HG03103 (cell line): ENCODE measurements around the gene PIP4K2C.
"Not testable (repeated sequence)": the region's sequence is repeated elsewhere in the genome, so short reads cannot be mapped to it uniquely, and the experiment has no call there.

Experiments
- ATAC-seq: cut with Tn5 transposase; IDR thresholded peaks from one replicate; pipeline ENCODE4 v1.9.1; 2021; ENCODE audit warnings: low read depth; ENCODE audit not compliant: unreplicated experiment

PIP4K2C gene

DNA sequence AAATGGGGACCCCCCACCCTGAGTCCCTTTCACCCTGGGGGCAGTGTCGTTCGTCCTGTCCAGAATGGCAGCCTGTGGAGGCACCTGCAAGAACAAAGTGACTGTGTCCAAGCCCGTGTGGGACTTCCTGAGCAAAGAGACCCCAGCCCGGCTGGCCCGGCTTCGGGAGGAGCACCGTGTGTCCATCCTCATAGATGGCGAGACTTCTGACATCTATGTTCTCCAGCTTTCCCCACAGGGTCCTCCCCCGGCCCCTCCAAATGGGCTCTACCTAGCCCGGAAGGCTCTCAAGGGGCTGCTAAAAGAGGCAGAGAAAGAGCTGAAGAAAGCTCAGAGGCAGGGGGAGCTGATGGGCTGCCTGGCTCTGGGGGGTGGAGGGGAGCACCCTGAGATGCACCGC is 15.8 kb downstream of the PIP4K2C start:
- no peak for ATAC-seq

DNA sequence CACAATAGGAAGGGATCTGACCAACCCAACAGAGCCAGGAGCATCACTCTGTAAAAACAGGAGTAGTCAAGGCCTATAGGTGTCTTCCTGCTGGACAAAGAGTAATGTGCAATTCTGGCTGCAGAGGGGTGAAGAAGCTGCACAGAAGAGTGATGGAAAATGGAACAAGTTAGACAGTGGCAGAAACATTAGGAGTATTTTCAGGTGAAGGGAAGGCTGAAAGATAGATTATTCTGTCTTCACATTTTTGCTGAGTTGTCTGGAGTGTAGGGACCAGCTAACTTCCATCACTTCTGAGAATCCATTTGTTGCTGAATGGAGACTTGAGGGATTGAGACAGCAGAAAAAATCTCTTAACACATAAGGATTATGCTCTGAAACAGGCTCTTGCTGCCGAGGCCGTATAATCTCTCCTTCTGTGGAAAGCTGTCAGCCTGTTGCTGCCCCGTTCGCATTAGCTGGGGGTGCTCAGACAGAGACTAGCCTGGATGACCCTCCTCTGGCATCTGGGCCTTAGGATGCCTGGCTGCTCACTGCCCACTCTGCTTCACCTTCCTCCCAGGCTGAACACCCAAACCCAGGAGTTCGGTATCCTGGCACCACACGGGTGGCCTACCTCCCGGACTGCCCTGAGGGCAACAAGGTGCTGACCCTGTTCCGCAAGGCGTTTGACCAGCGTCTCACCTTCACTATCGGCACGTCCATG is 17.1 kb downstream of the PIP4K2C start:
- no peak for ATAC-seq

DNA sequence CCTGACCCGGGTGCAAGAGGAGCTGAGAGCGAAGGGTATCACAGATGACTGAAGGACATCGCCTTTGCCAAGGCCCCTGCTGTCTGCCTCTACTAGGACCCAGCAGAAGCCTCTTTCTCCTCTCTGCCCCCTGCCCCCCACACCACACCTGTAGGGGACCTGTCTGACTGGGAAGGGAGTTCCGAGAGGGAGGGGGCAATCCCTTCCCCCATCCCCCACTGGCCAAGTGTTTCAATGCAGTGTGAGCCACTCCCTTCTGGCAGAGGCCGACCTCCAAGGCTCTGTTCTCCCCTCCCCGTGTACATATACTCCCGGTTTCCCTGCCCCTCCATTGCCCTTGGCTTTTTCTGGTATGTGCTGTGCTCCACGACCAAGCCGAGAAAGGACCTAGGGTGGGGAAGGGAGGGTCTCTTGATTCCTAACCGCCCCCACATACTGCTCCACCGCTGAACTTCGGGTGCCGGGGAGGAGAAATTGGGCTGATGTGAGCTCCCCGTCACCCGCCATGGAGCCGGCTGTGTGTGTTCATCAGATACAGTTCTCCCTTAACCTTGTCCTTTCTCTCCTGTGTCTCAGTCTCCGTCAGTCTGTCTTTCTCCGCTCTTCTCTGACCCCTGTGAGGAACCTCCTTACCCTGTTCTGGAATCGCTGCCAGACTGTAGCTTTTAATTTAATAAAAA is 18.2 kb downstream of the PIP4K2C start:
- ATAC-seq, result no peak

DNA sequence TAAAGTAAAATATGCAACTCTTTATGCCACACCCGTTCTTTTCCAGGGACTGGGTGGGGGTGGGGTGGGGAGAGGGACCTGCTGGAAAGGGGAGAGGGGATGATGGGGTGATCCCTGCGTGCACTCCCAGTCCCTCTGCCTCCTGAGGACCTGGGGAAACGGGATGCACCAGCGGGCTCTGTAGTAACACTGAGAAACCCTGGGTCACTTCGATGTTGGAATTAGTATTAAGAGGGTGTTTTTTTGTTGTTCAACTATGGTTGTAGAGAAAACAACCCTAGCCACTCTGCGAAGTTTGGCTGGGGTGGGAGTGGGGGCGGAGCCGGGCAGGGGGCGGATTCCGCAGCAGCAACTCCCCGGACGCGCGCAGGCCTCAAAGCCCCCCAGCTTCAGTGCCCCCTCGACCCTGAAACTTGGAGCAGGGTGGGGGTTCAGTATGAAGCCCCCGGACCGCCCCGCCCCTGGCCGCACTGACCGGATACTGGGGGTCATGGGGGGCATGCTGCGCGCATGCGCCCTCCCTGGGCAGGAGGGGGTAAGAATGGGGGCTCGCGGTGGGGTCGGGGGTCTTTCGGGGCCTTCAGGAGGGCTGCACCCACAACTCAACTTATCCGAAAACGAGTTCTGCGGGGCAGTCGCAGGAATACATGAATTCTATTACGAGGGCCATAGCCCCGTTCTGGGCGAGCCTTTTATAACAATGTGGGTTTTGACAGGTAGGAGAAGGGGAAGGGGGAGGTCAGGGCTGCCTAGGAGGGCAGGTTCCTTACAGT is 19.0 kb downstream of the PIP4K2C start:
- no peak for ATAC-seq

DNA sequence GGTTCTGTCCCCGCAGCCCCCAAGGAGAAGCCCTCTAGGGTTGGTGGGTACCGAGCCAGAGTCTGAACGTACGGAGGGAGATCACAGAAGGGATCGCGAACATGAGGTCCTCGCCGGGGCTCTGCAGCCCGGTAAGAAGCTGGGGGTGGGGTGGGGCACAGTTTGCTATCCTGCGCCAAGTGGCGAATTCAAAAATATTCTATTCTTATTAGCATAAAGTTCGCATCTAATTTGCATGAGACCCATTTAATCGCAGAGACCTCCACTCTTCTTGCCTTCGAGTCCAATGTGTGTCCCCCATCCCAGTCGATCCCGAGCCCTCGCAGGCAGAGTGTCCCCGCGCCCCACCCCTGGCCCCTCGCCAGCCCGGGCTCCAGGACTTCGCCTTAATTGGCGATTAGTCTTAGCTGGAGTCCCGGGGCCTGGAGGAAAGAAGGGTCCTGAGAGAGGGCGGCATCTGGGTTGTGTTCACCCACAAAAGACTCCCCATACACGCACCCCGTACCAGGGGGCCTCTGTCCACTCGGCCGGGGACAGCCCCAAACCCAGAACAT is 19.6 kb downstream of the PIP4K2C start:
- ATAC-seq, result no peak

DNA sequence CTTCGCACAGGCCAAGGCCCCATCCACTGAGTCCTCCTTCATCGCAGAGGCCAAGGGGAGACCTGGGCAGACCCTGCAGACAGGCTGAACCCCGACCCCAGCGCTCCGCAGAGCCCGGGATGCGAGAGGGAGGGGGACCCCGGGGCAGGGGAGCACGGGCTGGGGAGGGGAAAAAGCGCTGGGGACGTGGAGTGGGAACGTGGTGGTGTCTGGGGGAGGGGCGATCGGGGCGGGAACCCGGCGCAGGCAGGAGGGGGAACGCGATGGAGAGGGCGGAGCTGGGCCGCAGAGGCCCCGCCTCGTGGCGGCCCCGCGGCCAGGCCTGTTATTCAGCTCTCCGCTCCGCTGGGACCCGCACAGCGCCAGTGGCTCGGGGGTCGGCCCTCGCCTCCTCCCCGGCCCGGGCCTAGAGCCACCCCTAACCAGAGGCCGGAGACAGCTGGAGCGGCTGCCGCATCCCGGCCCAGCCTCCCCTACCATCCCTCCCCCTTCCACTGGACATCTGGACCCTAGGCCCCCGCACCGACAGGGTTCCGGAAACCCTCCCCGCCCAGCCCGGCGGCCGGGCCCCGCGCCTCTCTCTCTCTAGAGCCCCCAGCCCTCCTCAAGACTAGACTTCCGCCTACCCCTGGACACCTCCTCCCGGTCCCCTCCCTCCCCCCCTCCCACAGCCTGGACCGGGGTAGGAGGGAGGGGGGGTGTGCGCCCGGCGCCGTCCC is 20.3 kb downstream of the PIP4K2C start, which contains the start of gene ARHGEF25:
TSS of gene ARHGEF25 (plus strand) at position 328 of the 719 bp plus-strand sequence. CDS start 460 bp downstream, outside the sequence.
- no peak for ATAC-seq

DNA sequence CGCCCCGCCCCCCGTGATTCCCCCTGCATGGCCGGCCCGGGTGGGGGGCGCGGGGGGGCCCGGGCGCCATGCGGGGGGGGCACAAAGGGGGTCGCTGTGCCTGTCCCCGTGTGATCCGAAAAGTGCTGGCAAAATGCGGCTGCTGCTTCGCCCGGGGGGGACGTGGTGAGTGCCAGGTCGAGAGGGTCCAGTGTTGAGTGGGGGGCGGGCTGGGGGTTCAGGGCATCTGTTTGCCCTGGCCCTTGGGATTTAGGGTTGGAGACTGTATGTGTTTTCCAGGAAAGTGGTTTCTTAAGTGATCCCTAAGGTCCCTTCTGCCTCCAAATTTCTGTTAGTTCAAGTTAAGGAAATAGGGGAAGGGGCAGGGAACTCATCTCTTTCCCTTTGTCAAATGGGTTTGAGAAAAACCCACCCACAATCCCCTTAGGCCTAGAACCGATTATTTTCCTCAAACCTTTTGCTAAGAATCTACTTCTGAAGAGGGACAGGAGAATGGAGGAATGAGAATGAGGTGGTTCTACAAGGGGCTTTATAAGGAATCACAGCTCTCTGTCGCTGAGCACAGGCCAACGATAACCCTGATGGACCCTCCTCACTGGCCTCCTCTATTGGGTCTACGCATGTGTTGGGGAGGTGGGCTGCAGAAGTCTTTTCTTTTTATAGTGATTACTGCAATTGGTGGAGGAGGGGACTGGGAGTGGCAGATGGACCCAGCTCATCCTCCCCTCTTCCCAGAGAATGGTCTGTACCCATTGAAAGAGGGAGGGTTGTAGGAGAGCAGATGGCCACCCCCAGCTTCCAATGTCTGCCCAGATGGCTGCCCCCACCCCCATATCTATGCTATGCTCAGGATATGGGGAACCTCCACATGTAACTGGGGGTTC is 21.1 kb downstream of the PIP4K2C start:
- ATAC-seq, result no peak

DNA sequence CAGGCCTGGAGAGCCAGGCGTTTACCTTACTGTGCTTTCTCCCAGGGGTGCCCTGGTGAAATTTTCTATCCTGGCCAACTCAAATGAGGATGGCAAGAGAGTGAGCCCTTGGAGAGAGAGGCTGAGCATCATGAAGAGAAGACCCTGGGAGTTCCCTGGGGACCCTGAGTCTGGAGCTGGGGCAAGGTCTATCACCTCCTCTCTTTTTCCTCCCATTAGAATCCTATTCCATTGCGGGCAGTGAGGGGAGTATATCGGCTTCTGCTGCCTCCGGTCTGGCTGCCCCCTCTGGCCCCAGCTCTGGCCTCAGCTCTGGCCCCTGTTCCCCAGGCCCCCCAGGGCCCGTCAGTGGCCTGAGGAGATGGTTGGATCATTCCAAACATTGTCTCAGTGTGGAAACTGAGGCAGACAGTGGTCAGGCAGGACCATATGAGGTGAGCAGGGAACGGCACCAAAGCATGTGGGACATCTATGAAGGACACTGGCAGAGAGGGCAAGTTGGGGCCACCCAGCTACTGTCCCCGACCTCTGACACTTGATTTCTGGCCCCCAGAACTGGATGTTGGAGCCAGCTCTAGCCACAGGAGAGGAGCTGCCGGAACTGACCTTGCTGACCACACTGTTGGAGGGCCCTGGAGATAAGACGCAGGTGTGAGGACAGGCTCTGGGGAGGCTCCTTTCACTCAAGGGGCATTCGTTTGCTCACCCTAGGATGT is 21.9 kb downstream of the PIP4K2C start:
- ATAC-seq, result no peak

DNA sequence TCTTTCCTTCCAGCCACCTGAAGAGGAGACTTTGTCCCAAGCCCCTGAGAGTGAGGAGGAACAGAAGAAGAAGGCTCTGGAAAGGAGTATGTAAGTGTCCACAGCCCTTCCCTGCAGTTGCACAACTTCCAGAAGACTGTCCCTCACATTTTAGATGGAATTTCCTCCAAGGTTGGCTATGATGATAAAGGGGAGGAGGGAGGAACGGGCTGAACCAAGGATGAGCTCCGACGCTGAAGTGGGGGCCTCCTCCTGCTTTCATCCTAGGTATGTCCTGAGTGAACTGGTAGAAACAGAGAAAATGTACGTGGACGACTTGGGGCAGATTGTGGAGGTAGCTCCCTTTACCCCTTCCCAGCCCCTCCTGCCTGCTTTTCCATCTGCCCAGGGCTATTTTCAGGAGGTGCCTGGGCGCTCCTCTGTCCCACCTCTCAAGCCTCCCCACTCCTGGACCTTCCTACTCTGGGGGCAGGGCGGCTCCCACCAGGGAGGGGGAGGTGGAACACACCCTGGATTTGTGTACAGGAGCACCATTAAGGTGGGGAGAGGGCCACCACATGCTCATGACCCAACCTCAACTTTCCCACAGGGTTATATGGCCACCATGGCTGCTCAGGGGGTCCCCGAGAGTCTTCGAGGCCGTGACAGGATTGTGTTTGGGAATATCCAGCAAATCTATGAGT is 22.6 kb downstream of the PIP4K2C start:
- ATAC-seq, result no peak

DNA sequence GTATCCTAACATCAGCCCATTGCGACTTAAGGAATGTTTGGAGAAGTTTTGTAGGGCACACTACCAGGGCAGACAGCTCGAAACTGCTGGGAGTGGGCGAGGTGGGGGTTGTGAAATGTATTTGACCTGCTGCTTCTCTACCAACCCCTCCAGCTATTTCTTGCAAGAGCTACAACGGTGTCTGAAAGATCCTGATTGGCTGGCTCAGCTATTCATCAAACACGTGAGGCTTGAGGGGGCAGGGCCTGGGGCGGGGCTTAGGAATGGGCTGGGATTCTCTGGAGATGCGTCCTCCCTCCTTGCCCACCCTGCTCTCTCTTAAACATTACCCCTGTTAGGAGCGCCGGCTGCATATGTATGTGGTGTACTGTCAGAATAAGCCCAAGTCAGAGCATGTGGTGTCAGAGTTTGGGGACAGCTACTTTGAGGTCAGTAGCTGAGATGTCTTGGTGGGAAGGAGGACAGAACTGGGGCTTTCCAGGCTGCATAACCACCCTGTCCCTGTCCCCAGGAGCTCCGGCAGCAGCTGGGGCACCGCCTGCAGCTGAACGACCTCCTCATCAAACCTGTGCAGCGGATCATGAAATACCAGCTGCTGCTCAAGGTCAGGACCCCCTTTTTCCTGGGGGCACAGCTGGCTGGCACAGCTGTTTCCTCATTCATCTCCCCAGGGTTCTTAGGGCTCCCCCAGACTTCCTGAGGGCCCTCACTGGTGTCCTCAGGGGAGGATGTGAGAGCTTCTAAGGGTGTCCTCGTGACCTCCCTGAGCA is 23.4 kb downstream of the PIP4K2C start:
- no peak for ATAC-seq

DNA sequence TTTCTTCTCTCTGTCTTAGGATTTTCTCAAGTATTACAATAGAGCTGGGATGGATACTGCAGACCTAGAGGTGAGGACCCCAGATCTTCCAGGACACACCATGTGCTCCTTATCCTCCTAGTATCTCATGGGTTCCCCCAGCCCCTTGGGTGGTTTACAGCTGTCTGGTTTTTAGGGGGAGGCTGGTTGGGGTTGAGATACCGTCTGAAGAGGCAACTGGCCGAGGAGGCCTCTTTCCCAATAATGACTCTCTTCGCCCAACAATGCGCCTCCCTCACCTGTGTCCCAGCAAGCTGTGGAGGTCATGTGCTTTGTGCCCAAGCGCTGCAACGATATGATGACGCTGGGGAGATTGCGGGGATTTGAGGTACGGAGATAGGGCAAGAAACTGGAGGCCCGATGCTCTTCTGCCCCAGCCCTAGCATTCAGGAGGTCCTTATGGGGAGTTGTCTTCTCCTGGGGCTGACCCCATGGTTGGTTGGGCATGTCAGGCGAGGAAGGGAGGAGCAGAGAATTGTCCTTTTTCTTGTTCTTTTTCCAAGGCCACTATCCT is 24.0 kb downstream of the PIP4K2C start:
- no peak for ATAC-seq

DNA sequence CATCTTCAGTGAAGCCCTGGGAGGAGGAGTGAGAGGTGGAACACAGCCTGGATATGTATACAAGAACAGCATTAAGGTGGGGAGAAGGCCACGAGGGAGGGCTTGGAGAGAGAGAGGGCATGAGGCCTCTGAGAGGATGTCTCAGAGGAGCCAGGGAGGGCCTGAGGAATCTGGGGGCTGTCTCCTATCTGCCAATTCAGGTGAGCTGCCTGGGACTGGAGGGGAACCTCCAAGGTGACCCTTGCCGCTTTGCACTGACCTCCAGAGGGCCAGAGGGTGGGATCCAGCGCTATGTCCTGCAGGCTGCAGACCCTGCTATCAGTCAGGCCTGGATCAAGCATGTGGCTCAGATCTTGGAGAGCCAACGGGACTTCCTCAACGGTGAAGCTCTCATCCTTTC is 24.6 kb downstream of the PIP4K2C start:
- no peak for ATAC-seq

DNA sequence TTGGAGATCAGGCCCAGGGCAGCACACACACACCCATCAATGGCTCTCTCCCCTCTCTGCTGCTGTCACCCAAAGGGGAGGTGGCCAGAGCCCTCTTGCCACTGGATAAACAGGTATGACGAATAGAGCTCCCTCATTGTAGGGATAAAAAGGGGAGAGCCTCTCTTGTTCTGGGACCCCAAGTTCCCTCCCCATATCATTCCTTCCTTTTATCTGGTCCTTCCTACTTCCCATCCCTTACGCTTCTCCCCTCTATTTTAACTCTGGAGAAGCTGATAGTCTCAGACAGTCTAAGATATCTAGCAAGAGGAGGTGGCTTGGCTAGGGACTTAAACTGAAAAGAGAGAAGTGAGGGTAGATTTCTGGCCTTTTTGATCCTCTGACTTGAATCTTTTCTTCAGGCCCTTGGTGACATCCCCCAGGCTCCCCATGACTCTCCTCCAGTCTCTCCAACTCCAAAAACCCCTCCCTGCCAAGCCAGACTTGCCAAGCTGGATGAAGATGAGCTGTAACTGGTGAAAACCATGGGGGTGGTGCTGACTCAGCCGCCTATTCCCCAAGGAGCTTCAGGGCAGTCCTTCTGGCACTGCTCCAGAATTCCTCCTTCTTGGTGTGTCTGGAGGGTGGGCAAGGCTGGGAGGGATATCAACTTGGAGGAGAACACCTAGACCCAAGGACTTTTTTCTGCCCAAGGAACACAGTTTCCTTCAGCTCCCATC is 25.6 kb downstream of the PIP4K2C start:
- ATAC-seq, result no peak

DNA sequence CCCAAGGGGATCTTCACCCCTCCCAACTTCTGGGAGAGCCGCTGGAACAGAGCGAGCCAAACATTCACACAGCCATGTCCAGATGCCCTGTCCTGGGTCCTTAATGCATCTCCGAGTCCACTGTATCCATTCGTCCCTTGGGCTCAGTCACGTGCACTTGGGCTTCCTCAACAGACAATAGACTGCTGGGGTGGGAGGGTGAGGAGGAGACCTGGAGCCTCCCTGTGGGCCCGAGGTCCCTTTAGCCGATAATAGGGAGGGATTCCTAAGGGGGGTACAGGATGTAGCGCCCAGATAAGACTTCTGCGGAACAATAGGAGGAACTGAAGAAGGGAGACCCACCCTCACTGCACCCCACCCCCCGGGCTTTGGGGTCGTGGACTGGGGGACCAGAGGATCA is 26.9 kb downstream of the PIP4K2C start:
- ATAC-seq, result no peak

DNA sequence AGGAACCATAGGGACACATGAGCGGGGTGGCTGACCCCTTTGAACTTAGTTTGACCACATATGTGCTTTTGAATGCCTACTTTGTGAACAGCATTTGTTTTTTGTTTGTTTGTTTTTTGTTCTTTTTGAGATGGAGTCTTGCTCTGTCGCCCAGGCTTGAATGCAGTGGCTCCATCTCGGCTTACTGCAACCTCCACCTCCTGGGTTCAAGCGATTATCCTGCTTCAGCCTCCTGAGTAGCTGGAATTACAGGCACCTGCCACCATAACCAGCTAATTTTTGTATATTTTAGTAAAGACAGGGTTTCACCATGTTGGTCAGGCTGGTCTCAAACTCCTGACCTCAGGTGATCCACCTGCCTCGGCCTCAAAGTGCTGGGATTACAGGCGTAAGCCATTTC is 27.4 kb downstream of the PIP4K2C start:
- ATAC-seq, result not testable (repeated sequence)

DNA sequence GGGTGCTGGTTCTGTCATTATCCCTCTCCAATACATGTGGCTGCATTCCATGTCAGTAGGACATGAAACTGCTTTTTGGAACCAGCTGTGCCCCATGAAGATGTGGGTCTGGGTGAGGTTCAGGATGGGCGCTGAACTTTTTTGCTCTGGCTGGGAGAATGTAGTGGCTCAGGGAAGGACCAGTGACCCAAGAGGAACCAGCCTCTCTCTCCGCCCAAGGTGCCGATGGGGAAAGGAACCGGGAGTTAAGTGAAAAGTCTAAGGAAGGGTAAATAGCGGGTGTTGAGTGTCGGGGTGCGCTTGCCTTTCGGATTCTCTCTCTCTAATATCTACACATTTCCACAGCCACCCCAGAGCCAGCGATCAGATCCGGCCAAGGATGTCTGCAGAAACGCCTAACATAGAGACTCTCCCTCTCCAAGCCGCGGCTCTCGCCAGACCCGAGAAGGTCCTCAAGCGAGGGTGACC is 28.0 kb downstream of the PIP4K2C start:
- no peak for ATAC-seq
